Measurements from ENCODE around the gene FLRT1. TPM values are rescaled to one million over a fixed set of nuclear protein-coding genes. Genes with fewer than 3 reads are reported as not detected.
A peak's percentile ranks its signal among the peaks of the same experiment; 100 is the strongest.

Gene FLRT1, protein sequence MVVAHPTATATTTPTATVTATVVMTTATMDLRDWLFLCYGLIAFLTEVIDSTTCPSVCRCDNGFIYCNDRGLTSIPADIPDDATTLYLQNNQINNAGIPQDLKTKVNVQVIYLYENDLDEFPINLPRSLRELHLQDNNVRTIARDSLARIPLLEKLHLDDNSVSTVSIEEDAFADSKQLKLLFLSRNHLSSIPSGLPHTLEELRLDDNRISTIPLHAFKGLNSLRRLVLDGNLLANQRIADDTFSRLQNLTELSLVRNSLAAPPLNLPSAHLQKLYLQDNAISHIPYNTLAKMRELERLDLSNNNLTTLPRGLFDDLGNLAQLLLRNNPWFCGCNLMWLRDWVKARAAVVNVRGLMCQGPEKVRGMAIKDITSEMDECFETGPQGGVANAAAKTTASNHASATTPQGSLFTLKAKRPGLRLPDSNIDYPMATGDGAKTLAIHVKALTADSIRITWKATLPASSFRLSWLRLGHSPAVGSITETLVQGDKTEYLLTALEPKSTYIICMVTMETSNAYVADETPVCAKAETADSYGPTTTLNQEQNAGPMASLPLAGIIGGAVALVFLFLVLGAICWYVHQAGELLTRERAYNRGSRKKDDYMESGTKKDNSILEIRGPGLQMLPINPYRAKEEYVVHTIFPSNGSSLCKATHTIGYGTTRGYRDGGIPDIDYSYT
- 0.54 and 1.1 TPM in 2 replicates for total RNA-seq (2014; rRNA removed; shearing (Covaris generic))
- 0.40 and 0.76 TPM in 2 replicates for polyA plus RNA-seq (2016; fragmentation: Nextera tagmentation; extraction: Ambion mirVana)
- long read RNA-seq, partial matches to known transcripts = 0 of 1 reads
- long read RNA-seq, other reads (novel, unspliced or antisense) = 1 of 1 reads

GRCh38 chr11:64035576-64035975 is at the start of gene FLRT1:
FLRT1 (plus strand) TSS chr11:64035931; CDS start chr11:64116268, 80,337 bp downstream.
- H3K36me3 Mint-ChIP-seq (ENCODE audit: low read depth) = no peaks in the 10 kb centered on the region
- Histone ChIP-seq H3F3A (replicated peaks; ENCODE audit: low read depth) (0 out of 2 replicates have a peak, but pooled peaks cover 14% of the 10 kb centered on the region), H3K9me2 (ENCODE audit: insufficient read depth) (no peaks in the 10 kb centered on the region), H3K4me2 (peak within 1 kb of the TSS; percentile 95), H3K36me3 (ENCODE audit: insufficient read depth) (no peaks in the 10 kb centered on the region), H3K4me1 (ENCODE audit: insufficient read depth) (peaks cover 22% of the 10 kb centered on the region; the same call in 1 of the 2 replicates), H3K27me3 (ENCODE audit: insufficient read depth) (peaks cover 96% of the 10 kb centered on the region), H2AFZ (peak within 1 kb of the TSS; percentile 43; the same call in 1 of the 2 replicates), H4K20me1 (replicated peaks; ENCODE audit: insufficient read depth) (no peaks in the 10 kb centered on the region; the same call in 1 of the 2 replicates), H3K4me3 (peak within 1 kb of the TSS; percentile 75), H3K79me2 (replicated peaks; ENCODE audit: insufficient read depth) (no peaks in the 10 kb centered on the region), H3K27ac (ENCODE audit: low read depth) (no peak within 1 kb of the TSS)
- TF ChIP-seq CREB1 (CRISPR knock-in tag; IDR thresholded peaks at IDR 0.05; ENCODE audit: low read depth) (no peak), EZH2phosphoT487 (IDR thresholded peaks at IDR 0.05; ENCODE audit: unreplicated experiment) (no peak), ZNF331 (CRISPR knock-in tag; IDR thresholded peaks at IDR 0.05; ENCODE audit: low read depth) (no peak), ZNF462 (CRISPR knock-in tag; IDR thresholded peaks at IDR 0.05) (no peak), JUNB (IDR thresholded peaks at IDR 0.05; ENCODE audit: unreplicated experiment) (no peak), NANOG (IDR thresholded peaks at IDR 0.05; ENCODE audit: borderline replicate concordance) (no peak), EZH2 (IDR thresholded peaks at IDR 0.05; ENCODE audit: low read depth, unreplicated experiment) (no peak)
- peaks cover 14% of the 10 kb centered on the region for H3K4me1 Mint-ChIP-seq
- peaks cover 3% of the 10 kb centered on the region; the same call in 2 of the 3 replicates for H3K9me3 Mint-ChIP-seq
- H3K4me3 Mint-ChIP-seq = peak within 1 kb of the TSS; percentile 83
- ATAC-seq (no peak), DNase-seq (ENCODE audit: low spot score) (no peak)
- peaks cover 81% of the 10 kb centered on the region for H3K27me3 Mint-ChIP-seq (ENCODE audit: insufficient read depth, low read depth, poor library complexity)
- no peak within 1 kb of the TSS for H3K27ac Mint-ChIP-seq
